GM23248 (cell line): ENCODE data around the gene ENAH.

ENCODE experiments used
- EZH2 ChIP-seq: fragments of 200-600 bp; sonication (generic); IDR thresholded peaks from 2 replicates; pipeline ENCODE4 v1.6.1; 2018; ENCODE audit warnings: antibody characterized with exemption, mild to moderate bottlenecking; ENCODE audit not compliant: insufficient read depth, poor library complexity, severe bottlenecking
- EZH2phosphoT487 ChIP-seq: fragments of 200-600 bp; sonication (generic); IDR thresholded peaks from 2 replicates; pipeline ENCODE4 v1.6.1; 2018; ENCODE audit warnings: antibody characterized with exemption, moderate library complexity, mild to moderate bottlenecking, low read depth; ENCODE audit not compliant: insufficient read depth

DNA sequence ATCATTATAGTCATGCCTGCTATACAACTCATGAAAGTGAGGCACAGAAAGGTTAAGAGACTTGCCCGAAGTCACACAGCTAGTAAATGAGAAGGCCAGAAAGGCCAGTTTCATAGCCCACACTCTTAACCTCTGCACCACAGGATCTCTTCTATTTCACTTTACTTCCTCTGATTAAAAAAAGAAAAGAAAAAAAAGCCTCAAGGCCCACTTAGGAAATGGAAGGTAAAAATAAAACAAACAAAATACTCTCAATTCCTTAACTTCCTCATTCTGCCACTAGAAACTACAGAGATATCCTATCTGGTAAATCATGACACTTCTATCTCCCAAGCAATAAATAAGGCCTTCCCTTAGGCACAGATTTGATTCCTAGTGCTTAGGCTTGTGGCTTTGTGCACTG lies 7.6 kb upstream of the ENAH start:
- TF ChIP-seq EZH2phosphoT487 (no peak), EZH2 (no peak)
